IPS-18a (cell line): ENCODE data around the gene HIVEP3.

Experiments used
- H3K27ac ChIP-seq: one replicate; pipeline ENCODE4 v1.5.1; 2013; ENCODE audit warnings: low read length
- H3K27me3 ChIP-seq: one replicate; pipeline ENCODE4 v1.6.1; 2013; ENCODE audit warnings: mild to moderate bottlenecking, low read length; ENCODE audit not compliant: control insufficient read depth, insufficient read depth
- H3K36me3 ChIP-seq: one replicate; pipeline ENCODE4 v1.6.1; 2013; ENCODE audit warnings: low read depth, low read length; ENCODE audit not compliant: control insufficient read depth
- H3K4me1 ChIP-seq: one replicate; pipeline ENCODE4 v1.6.1; 2013; ENCODE audit warnings: low read depth, low read length; ENCODE audit not compliant: control insufficient read depth
- H3K4me3 ChIP-seq: one replicate; pipeline ENCODE4 v1.5.1; 2013; ENCODE audit warnings: low read length
- H3K9ac ChIP-seq: one replicate; pipeline ENCODE4 v1.6.1; 2013; ENCODE audit warnings: mild to moderate bottlenecking, low read length, moderate library complexity
- H3K9me3 ChIP-seq: one replicate; pipeline ENCODE4 v1.6.1; 2013; ENCODE audit warnings: low read depth, low read length; ENCODE audit not compliant: control insufficient read depth

HIVEP3 gene

DNA sequence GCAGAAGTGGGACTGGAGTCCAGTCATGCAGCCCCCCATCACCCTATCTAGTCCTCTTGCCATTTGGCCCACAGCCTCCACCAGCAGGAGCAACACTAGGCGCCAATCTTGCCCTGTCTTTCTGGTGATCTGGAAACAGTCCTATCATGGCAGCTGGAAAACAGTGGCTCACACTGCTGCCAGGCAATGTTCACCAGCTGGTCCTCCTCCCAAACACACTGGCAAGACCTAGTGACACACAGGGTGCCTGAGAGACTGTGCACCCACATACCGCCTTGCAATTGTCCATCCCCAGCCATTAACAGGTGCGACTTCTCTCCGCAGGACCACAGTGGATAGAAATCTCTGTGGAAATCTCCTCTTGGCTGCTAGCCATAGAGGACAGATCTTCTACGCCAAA, 105.5 kb downstream of the HIVEP3 start:
- Histone ChIP-seq H3K36me3 (no peaks in the 10 kb centered on the region), H3K27ac (no peak overlapping the region)

DNA sequence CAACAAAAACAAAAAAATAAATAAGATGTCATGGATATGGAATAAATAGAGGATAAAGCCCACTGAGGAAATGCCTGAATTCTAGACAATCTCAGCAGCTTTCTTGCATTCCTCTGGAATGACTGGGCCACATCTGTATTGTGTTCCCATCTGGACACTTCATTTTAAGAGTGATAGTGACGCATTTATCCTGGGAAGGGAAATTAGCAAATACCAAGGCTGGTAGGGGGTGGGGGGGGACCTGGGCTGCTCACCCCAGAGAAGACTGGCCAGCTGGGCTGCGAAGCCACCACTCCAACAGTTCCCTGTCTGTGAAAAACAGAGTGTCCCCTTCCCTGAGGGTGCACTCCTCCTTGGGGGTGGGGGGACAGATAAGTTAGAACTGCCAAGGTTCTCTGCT, 106.3 kb downstream of the HIVEP3 start:
- no peak overlapping the region for H3K27ac ChIP-seq
- no peaks in the 10 kb centered on the region for H3K4me1 ChIP-seq
- no peak overlapping the region for H3K9ac ChIP-seq
- no peaks in the 10 kb centered on the region for H3K36me3 ChIP-seq
- H3K4me3 ChIP-seq, result no peak overlapping the region
- H3K9me3 ChIP-seq, result no peaks in the 10 kb centered on the region
- no peaks in the 10 kb centered on the region for H3K27me3 ChIP-seq

More for the DNA sequence above, 105.5 kb downstream of the HIVEP3 start:
- no peaks in the 10 kb centered on the region for H3K27me3 ChIP-seq
- H3K9ac ChIP-seq, result no peak overlapping the region
- no peak overlapping the region for H3K4me3 ChIP-seq
- no peaks in the 10 kb centered on the region for H3K9me3 ChIP-seq
- no peaks in the 10 kb centered on the region for H3K4me1 ChIP-seq

DNA sequence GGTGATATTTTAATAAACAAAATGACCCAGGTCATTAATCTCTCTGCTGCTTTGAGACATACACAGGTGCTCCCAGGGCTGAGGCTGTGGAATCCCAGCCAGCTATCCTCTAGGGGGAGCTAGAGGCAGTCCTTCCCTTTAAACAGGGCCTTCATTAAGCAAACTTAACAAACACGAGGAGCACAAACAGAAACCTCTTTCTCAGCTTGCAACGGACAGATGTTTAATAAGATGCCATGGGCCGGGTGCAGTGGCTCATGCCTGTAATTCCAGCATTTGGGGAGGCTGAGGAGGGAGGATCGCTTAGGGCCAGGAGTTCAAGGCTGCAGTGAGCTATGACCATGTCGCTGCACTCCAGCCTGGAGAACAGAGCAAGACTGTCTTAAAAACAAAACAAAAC, 106.7 kb downstream of the HIVEP3 start:
- H3K27ac ChIP-seq, result no peak overlapping the region

DNA sequence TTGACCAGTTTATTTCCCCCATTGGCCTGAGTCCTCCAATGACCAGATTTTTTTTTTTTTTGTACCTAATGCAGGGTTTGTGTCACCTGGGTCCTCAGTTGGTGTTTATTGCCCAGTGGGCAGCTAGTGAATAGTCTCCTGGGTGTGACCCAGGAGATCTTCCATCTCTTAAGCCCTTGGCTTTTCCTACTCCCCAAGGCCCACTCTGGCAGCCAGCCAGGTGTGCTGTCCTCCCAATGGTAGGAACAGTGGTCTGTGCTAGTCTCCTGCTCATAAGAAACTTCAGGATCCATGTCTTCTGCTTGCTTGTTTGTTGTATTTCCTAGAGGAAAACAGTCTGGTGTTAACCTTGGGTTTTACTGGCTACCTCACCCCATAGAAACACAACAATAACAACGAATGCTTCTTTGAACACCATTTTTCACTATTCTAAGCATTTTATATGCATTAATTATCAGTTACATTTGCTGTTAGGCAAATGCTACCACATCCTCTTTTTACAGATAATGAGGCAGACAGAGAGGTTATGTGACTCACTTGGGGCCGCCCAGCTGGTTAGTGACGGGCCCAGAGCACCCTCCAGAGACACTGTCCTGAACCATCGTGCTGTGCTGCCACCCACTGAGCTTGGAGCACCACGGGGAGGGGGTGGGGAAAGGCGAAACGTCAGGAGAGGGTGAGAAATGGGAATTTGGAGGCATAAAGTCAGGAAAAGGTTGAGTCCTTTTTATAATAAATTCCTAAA, 107.5 kb downstream of the HIVEP3 start:
- H3K4me1 ChIP-seq, result no peaks in the 10 kb centered on the region
- no peak overlapping the region for H3K4me3 ChIP-seq
- H3K27me3 ChIP-seq, result no peaks in the 10 kb centered on the region
- no peaks in the 10 kb centered on the region for H3K36me3 ChIP-seq
- H3K27ac ChIP-seq, result no peak overlapping the region
- H3K9ac ChIP-seq, result no peak overlapping the region
- H3K9me3 ChIP-seq, result no peaks in the 10 kb centered on the region

More for the DNA sequence above, 106.7 kb downstream of the HIVEP3 start:
- Histone ChIP-seq H3K4me3 (no peak overlapping the region), H3K36me3 (no peaks in the 10 kb centered on the region), H3K27me3 (no peaks in the 10 kb centered on the region), H3K9ac (no peak overlapping the region), H3K9me3 (no peaks in the 10 kb centered on the region), H3K4me1 (no peaks in the 10 kb centered on the region)

DNA sequence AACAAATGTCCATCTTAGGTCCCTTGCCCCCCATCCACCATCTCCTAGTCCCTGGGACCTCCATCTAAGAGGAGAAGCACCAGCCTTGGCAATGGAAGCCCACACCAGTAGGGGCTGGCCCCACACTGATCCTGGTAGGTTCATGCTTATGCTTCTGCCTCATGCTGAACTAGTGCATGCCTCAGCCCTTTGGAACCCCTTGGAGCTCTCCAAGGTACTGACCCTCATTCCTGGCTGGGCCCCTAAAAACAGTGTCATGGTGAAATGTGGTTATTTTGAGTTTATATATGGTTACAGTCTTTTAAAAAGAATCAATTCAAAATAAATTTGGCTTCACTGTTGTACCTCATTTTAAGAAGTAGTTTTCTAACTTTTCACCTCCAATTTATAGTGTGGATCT, 108.3 kb downstream of the HIVEP3 start:
- Histone ChIP-seq H3K27me3 (no peaks in the 10 kb centered on the region), H3K9me3 (no peaks in the 10 kb centered on the region), H3K27ac (no peak overlapping the region), H3K36me3 (no peaks in the 10 kb centered on the region), H3K4me1 (no peaks in the 10 kb centered on the region), H3K9ac (no peak overlapping the region), H3K4me3 (no peak overlapping the region)

DNA sequence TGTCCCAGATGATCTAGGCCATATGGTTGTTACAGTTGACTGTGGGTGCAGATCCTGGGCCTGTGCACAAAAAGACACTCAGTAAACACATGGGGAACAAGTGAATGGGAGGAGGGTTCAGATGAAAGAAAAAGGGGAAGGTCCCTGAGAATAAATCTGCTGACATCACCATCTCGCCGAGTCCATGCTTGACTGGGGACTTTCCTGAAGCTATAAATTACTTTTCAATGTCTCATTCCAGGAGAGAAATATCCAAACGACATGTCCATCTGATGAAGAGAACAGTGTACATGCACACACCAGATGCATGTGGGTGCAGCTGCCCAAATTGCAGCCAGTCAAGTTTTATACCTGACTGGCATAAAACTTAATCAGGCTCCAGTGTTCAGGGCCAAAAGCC, 109.0 kb downstream of the HIVEP3 start:
- H3K4me1 ChIP-seq, result no peaks in the 10 kb centered on the region
- no peaks in the 10 kb centered on the region for H3K36me3 ChIP-seq
- no peak overlapping the region for H3K4me3 ChIP-seq
- H3K9ac ChIP-seq, result no peak overlapping the region
- H3K27me3 ChIP-seq, result no peaks in the 10 kb centered on the region
- H3K9me3 ChIP-seq, result no peaks in the 10 kb centered on the region
- no peak overlapping the region for H3K27ac ChIP-seq

DNA sequence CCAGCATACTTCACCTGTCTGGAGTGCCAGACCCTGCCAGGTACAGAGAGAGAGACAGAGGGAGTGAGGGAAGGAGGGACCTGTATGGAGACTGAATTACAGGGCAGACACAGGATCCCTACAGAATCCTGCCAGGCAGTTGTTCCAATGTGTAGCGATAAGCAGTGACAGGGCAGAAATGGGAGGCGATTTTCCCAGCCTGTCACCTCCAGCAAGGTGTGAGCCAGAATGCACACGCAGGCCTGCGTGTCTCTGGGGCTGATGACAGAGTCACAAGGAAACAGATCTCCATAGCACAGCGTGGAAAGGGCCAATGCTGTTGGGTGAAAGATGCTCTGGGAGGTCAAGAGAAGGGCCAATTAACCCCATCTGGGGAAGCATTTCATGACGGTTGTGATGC, 111.3 kb downstream of the HIVEP3 start:
- no peaks in the 10 kb centered on the region for H3K9me3 ChIP-seq
- H3K9ac ChIP-seq, result no peak overlapping the region
- no peaks in the 10 kb centered on the region for H3K4me1 ChIP-seq
- H3K27ac ChIP-seq, result no peak overlapping the region
- H3K4me3 ChIP-seq, result no peak overlapping the region
- no peaks in the 10 kb centered on the region for H3K27me3 ChIP-seq
- no peaks in the 10 kb centered on the region for H3K36me3 ChIP-seq

DNA sequence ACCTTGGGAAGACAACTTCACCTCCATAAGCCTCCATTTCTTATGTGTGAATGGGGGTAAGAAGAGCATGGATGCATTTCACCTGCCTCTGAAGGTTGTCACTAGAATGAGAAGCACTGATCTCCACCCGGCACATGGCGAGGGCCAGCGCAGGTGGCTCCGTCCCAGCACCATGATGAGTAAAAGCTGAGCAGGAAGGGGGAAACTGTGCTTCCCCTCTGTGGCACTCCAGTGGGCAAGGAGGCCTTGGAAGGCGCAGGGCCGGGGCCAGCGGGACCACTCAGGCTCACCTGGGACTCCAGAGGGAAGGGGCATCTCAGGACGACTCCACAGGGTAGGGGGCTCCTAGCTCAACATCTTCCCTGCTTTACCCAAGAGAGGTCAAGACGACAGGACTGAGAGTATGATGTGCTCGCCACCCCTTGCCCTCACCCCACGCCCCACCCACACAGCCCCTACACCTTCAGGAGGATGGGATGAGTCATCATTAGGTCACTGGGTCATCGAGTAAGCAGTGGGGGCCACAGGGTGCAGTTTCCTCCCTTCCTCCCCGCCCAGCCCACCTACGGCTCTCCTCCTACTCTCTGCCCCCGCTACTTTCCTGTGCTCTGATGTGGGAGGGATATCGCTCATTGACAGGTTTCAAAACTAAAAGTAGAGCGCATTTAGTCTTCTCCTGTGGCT, 112.1 kb downstream of the HIVEP3 start:
- H3K9me3 ChIP-seq, result no peaks in the 10 kb centered on the region
- no peak overlapping the region for H3K27ac ChIP-seq
- H3K36me3 ChIP-seq, result no peaks in the 10 kb centered on the region
- no peak overlapping the region for H3K4me3 ChIP-seq
- H3K27me3 ChIP-seq, result no peaks in the 10 kb centered on the region
- H3K4me1 ChIP-seq, result no peaks in the 10 kb centered on the region
- H3K9ac ChIP-seq, result no peak overlapping the region

DNA sequence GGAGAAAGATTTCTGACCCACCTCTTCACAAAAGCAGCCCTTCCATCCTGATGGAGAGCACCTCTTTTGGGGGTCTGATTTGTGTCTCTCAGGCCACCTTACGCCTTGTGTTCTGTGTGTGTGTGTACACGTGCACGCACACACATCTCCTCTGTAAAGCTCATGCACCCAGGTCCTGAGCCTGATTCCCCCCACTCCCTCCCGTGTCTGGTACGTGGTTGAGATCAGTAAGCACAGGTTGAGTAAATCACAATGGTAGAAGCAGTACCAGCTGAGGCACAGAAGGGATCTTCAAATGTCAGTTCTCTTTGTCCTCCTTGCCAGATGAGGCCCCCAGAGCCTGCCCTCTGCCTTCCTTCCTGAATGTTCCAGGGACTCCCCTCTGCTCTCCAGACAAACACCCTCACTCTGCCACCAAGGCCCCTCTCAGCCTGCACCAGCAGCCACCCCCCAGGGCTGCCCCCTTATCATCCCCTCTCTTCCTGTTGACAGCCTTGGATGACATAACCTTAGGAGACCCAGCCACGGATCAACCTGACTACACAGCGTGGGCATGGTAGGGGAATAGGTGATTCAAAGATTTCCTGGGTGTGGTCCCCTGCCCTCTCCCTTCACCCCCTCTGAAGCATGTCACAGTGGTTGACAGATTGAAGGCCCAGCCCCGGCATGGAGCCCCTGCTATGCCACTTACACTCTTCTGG, 112.8 kb downstream of the HIVEP3 start:
- Histone ChIP-seq H3K9me3 (no peaks in the 10 kb centered on the region), H3K9ac (no peak overlapping the region), H3K4me3 (no peak overlapping the region), H3K27me3 (no peaks in the 10 kb centered on the region), H3K4me1 (no peaks in the 10 kb centered on the region), H3K36me3 (no peaks in the 10 kb centered on the region), H3K27ac (no peak overlapping the region)

DNA sequence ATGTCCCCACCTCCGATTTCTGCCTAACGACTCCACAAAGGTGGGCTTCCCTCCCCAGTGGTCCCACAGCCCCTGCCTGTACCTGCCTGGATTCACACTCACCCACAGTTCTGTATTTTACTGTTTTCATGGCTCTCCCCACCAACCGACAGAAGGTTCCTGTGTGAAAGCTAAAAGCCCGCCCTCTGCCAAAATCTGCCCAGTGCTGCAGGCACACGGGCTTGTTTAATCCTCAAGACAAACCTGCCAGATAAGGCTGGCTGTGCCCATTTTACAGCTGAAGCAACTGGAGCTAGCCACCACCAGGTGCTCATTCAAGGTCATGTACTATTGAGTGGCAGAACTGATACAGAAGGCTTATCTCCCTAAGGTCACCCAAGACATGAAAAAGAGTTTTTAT, 114.5 kb downstream of the HIVEP3 start:
- peaks cover 5% of the 10 kb centered on the region for H3K4me1 ChIP-seq

DNA sequence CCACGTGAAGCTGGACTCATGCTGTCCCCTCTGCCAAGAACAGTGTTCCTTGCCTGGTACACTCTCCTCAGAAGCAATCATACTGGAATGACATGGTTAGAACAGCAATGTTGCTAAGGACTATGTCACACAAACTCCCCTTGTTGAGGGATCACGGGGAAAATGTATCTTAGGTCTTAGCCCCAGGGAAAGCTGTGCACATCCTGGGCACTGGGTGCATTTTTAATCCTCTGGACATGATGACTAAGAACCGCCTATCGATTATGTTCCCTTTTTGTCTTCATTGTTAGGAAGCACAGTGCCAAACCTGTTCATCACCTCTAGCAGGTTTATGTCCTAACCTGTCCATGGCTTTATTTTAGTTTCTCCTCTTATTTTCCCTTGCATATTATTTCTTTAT, 115.1 kb downstream of the HIVEP3 start:
- no peaks in the 10 kb centered on the region for H3K27me3 ChIP-seq
- H3K36me3 ChIP-seq, result no peaks in the 10 kb centered on the region
- peaks cover 5% of the 10 kb centered on the region for H3K4me1 ChIP-seq
- H3K9ac ChIP-seq, result no peak overlapping the region
- H3K27ac ChIP-seq, result no peak overlapping the region
- no peak overlapping the region for H3K4me3 ChIP-seq
- no peaks in the 10 kb centered on the region for H3K9me3 ChIP-seq

More for the DNA sequence above, 114.5 kb downstream of the HIVEP3 start:
- Histone ChIP-seq H3K27me3 (no peaks in the 10 kb centered on the region), H3K36me3 (no peaks in the 10 kb centered on the region), H3K9me3 (no peaks in the 10 kb centered on the region), H3K4me3 (no peak overlapping the region), H3K27ac (no peak overlapping the region), H3K9ac (no peak overlapping the region)
